Inferior parietal cortex (tissue), 1 donor: ENCODE results near the gene GNE.

Experiments
- DNase-seq: peaks from one replicate; pipeline ENCODE4 v3.0.0-alpha.2; 2016; ENCODE audit errors: extremely low spot score

The GNE gene

DNA sequence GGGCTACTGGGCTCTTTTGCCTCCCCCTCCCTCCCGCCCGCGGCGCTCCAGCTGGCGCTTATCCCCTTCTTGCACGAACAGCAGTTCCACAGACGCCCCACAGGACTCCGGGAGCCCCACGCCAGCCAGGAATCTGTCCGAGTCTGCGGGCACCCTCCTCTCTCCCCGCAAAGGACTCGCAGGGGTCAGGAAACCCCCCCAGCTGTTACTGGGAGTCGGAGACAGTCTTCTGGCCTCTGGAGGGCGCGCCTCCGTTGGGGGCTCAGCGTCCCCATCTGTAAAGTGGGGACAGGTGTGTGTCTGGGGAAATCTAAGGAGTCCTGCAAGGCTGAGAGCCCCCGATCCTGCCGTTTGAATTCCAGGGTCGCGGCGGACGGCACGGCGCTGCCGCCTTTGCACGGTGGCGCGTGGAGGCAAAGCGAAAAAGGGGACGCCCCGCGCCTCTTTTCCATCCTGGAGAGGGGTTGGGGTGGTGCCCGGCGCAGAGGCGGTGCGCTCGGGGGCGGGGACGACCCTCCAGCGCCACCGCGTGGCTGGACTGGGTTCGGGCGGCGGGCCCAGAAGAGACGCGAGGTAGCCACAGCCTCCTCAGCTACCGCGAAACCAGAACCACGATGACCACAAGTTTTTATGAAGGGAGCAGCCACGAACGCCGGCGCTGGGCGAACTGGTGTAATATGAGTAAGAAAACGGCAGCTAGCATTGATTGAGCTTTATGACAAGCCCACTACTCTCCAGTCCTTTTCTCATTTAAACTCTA lies 91.9 kb downstream of the GNE start:
- DNase-seq, result peak; percentile 80

DNA sequence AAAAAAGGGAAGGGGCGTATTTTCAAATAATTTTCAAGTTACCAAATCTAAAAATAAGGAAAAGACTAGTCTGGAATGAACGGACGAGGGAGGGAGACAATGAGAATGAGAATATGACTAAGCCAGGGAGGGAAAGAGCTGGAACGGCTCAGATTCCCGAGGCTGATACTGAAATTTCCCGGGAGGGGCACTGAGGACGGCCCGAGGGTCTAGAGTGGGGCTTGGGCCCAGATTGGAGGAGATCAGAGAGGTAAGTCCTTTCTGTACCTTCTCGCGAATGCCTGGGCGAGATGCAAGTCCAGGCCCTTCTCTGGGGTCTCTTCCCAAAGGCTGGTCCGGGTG lies 92.5 kb downstream of the GNE start:
- DNase-seq, result no peak

DNA sequence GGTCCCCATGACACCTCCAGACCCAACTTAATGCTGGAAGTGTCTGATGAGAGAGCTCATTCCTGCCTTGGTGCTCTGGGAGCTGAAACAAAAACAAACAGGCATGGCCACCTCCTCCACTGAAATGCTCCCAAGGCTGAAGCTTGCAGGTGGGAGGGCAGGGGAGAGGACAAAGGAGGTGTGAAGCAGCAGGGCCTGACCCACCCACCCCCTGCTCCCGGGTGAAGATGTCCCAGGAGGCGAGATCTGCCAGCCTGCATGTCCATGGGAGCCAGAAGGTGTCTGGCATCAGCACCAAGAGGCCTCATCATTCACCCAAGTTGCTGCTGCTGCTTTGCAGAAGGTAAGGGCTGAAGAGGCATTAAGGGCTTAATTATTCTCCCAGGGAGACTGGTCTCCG lies 93.3 kb downstream of the GNE start:
- DNase-seq, result no peak
